ENCODE measurements around the gene LINGO3. TPM values are rescaled to one million over a fixed set of nuclear protein-coding genes. Genes with fewer than 3 reads are reported as not detected.

The LINGO3 gene
- total and polyA plus RNA-seq, 10 of the 15 experiments (the other 5 are each of a cell fraction or from before 2014, with no cell fraction given): 0.09 to 2.0 (median 0.40) TPM; not detected in 5

DNA sequence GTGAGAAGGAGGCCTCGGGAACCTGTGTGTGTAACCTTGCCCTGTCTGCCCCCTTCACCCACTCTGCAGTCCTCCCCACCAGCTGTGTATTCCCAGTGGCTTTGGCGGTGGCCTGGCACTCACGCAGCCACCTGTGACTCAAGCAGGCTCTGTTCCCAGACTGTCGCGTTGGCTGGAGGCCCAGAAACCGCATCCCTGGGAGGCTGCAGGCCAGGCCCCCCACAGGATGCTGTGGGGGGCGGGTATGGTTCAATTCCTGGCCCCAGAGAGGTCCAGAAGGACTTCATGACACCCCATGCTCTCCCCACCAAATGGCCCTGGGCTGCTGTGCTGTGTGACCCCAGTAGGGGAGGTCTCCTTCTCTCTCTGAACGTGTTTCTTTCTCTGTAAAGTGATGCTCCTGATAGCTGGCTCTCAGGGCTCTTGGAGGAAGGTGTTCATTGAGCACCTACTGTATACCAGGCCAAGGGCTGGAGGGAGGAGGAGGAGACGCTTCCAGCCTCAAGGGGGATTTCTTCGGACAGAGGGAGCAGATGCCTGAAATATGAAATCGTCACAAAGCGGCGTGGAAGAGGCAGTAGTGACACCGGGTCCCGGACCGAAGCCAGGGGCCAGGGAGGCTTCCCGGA lies 1.9 kb upstream of the LINGO3 start (continued):
- TF ChIP-seq SREBF2 (IDR thresholded peaks at IDR 0.05; ENCODE audit: low read length): no peak

DNA sequence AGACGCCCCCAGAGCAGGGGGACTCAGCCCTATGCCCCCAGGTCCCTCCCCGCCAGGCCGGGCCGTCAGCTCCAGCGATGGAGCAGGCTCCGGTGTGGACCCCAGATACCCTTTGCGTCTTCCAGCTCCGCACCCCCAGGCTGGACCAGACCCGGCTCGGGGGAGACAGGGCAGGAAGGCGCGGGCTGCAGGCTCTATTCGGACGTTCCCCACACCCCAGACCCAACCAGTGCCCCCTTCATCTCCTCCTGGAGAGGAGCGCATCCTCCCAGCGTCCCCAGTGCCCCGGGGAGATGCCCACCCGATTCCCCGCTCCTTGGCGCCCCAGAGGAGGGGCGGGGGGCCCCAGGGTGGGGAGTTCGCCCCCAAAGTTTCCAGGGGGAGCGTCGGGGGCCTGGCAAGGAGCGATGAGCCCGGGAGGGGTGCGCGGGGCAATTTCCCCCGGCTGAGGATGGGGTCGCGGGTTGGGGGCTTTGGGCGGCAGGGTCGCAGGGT lies 389 bp downstream of the LINGO3 start:
- no peaks in the 10 kb centered on the region for H3K79me2 ChIP-seq (ENCODE audit: control insufficient read depth, insufficient read depth, low read length)
- SMC1A ChIA-PET (ENCODE audit: uncharacterized antibody, unreplicated experiment): no interaction called here
- no peak for DNase-seq (ENCODE audit: low read depth, low spot score)
- H3K27me3 ChIP-seq (replicated peaks in 1 of 2; ENCODE audit: control insufficient read depth in 2 of 2, insufficient read depth in 2 of 2, low read length in 1 of 2): peaks cover 9 to 12% of the 10 kb centered on the region in 2 experiments; a peak in 3 of 4 replicates
- RAD21 ChIA-PET (ENCODE audit: unreplicated experiment): no interaction called here
- H2AFZ ChIP-seq (ENCODE audit: control insufficient read depth, low read depth, low read length): no peak overlapping the region
- POLR2A ChIA-PET: no interaction called here
- no peak for FAIRE-seq
- 32% methylated on average over 23 of the region's 33 CpGs for WGBS (ENCODE audit: insufficient coverage, insufficient replicate concordance, low lambda C conversion rate, missing lambda C conversion rate)
- H3K36me3 ChIP-seq (ENCODE audit: control insufficient read depth in 2 of 2, insufficient read depth in 2 of 2, low read length in 1 of 2): no peaks in the 10 kb centered on the region
- no peaks in the 10 kb centered on the region for H4K20me1 ChIP-seq (ENCODE audit: control insufficient read depth, insufficient read depth)
- TF ChIP-seq CEBPB (IDR thresholded peaks at IDR 0.05; ENCODE audit: borderline replicate concordance in 1 of 2, low read depth in 2 of 2, low read length in 2 of 2) (no peak), SRF (IDR thresholded peaks at IDR 0.05; ENCODE audit: low read depth in 2 of 2, low read length in 2 of 2) (no peak), ATF7 (IDR thresholded peaks at IDR 0.05; ENCODE audit: low read depth) (no peak), NBN (IDR thresholded peaks at IDR 0.05) (no peak), RELA (IDR thresholded peaks at IDR 0.05; ENCODE audit: borderline replicate concordance, partially characterized antibody) (no peak), IKZF2 (IDR thresholded peaks at IDR 0.05) (no peak), BHLHE40 (IDR thresholded peaks at IDR 0.05; ENCODE audit: borderline replicate concordance in 1 of 2, low read depth in 2 of 2, low read length in 1 of 2) (no peak), IRF3 (IDR thresholded peaks at IDR 0.05) (no peak), ASH2L (IDR thresholded peaks at IDR 0.05; ENCODE audit: borderline replicate concordance, low read depth) (no peak), RFX5 (IDR thresholded peaks at IDR 0.05; ENCODE audit: low read depth, low read length) (no peak)
- TF ChIP-seq, protein P1, sequence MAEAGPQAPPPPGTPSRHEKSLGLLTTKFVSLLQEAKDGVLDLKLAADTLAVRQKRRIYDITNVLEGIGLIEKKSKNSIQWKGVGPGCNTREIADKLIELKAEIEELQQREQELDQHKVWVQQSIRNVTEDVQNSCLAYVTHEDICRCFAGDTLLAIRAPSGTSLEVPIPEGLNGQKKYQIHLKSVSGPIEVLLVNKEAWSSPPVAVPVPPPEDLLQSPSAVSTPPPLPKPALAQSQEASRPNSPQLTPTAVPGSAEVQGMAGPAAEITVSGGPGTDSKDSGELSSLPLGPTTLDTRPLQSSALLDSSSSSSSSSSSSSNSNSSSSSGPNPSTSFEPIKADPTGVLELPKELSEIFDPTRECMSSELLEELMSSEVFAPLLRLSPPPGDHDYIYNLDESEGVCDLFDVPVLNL (IDR thresholded peaks at IDR 0.05; ENCODE audit: low read depth, low read length): no peak
- no peaks in the 10 kb centered on the region for H3K9me3 ChIP-seq (replicated peaks; ENCODE audit: control insufficient read depth, insufficient read depth, low read length)
- CTCF ChIA-PET: no interaction called here
- no peak overlapping the region for H3K9ac ChIP-seq (ENCODE audit: control insufficient read depth, insufficient read depth, low read length)
- BruUV-seq (replicated peaks): no TSS peak
- intact Hi-C loops (cut with micrococcal nuclease; ENCODE audit: unreplicated experiment) (no loop called here), in situ Hi-C loops (cut with MboI) (no loop called here)
- H3K27ac ChIP-seq (ENCODE audit: control insufficient read depth, insufficient read depth): no peak overlapping the region
- no peak overlapping the region for H3K4me3 ChIP-seq
- H3K4me2 ChIP-seq (ENCODE audit: control insufficient read depth, insufficient read depth): no peak overlapping the region
- no peaks in the 10 kb centered on the region for H3K4me1 ChIP-seq (ENCODE audit: control insufficient read depth, insufficient read depth, low read length)
- ATAC-seq: no peak

Measured in GM12878 (cell line).